Sigmoid colon (tissue), 4 donors: Measurements from ENCODE around the gene PPIA.

Source experiments
- EP300 ChIP-seq, 4 donors: sonication (generic); formaldehyde crosslinking; IDR thresholded peaks; one replicate each; pipeline ENCODE4 v1.6.1; 2017; ENCODE audit warnings: antibody characterized with exemption in 4 of 4
- POLR2A ChIP-seq, 2 donors: fragments of 450-650 bp; IDR thresholded peaks; one replicate each; pipeline ENCODE4 v1.6.1; 2016; ENCODE audit warnings: antibody characterized with exemption in 2 of 2, mild to moderate bottlenecking in 2 of 2, moderate library complexity in 2 of 2
- POLR2AphosphoS5 ChIP-seq, 4 donors: sonication (generic); formaldehyde crosslinking; IDR thresholded peaks; one replicate each; pipeline ENCODE4 v1.6.1; 2017; ENCODE audit warnings: antibody characterized with exemption in 4 of 4
- TF ChIP-seq, protein P1 (sequence below), 4 experiments: fragments of 450-650 bp in 3 of 4; fragments of 200-600 bp in 1 of 4; IDR thresholded peaks; one replicate each; pipeline ENCODE4 v1.5.1; 2016 to 2019; ENCODE audit warnings: antibody characterized with exemption in 4 of 4, mild to moderate bottlenecking in 3 of 4, moderate library complexity in 2 of 4

DNA sequence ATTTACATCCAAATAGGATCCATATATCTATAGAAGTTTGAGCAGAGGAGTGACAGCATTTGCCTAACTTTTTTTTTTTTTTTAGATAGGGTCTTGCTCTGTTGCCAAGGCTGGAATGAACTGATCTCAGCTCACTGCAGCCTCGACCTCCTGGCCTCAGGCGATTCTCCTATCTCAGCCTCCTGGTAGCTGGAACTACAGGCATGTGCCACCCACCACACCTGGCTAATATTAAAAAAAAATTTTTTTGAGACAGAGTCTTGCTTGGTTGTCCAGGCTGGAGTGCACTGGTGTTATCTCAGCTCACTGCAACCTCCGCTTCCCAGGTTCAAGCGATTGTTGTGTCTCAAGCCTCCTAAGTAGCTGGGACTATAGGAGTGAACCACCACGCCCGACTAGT, 15.1 kb downstream of the PPIA start:
- TF ChIP-seq POLR2A (IDR thresholded peaks at IDR 0.05) (no peak), EP300 (IDR thresholded peaks at IDR 0.05) (no peak), POLR2AphosphoS5 (IDR thresholded peaks at IDR 0.05) (no peak)
- TF ChIP-seq, protein P1, sequence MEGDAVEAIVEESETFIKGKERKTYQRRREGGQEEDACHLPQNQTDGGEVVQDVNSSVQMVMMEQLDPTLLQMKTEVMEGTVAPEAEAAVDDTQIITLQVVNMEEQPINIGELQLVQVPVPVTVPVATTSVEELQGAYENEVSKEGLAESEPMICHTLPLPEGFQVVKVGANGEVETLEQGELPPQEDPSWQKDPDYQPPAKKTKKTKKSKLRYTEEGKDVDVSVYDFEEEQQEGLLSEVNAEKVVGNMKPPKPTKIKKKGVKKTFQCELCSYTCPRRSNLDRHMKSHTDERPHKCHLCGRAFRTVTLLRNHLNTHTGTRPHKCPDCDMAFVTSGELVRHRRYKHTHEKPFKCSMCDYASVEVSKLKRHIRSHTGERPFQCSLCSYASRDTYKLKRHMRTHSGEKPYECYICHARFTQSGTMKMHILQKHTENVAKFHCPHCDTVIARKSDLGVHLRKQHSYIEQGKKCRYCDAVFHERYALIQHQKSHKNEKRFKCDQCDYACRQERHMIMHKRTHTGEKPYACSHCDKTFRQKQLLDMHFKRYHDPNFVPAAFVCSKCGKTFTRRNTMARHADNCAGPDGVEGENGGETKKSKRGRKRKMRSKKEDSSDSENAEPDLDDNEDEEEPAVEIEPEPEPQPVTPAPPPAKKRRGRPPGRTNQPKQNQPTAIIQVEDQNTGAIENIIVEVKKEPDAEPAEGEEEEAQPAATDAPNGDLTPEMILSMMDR (IDR thresholded peaks at IDR 0.05), result no peak
